Fibroblast of pulmonary artery (primary cell): ENCODE data around the gene ITPR2.

ENCODE experiments used
- DNase-seq: peaks from one replicate; pipeline ENCODE4 v3.0.0-alpha.2; 2010; ENCODE audit warnings: low read depth
- H3K4me3 ChIP-seq: replicated peaks from 2 replicates; pipeline ENCODE4 v1.5.1; 2011; ENCODE audit warnings: low read depth, mild to moderate bottlenecking, control low read depth, low read length, moderate library complexity
- CTCF ChIP-seq: IDR thresholded peaks from 2 replicates; pipeline ENCODE4 v1.5.1; 2011; ENCODE audit warnings: mild to moderate bottlenecking, control low read depth, low read length, inconsistent platforms; ENCODE audit errors: missing control alignments

The ITPR2 gene

GRCh38 chr12:26548227-26548626, 284.8 kb downstream of the ITPR2 start:
- no peak for DNase-seq
- no peak overlapping the region for H3K4me3 ChIP-seq
- TF ChIP-seq CTCF, result no peak

GRCh38 chr12:26546535-26547314, 286.3 kb downstream of the ITPR2 start:
- no peak overlapping the region for H3K4me3 ChIP-seq
- no peak for TF ChIP-seq CTCF
- DNase-seq, result no peak

DNA sequence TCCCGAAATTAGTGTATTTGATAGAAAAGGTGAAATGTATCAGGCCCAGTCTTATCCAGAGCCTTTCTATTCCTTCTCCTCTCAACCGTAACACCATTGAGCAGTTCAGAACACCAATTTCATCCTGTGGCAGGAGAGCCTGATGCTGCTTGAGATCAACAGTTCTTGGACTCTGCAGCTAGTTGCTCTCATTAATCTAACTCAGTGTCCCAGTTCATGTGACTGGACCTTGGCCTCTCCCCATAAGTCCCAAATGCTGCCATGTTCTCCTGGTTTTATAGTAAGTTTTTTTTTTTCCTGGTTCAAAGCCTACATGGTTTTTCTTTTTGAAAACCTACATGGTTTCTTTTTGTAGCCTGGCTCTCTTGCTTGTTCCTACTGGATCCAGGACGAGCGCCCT, 293.9 kb downstream of the ITPR2 start:
- no peak overlapping the region for H3K4me3 ChIP-seq
- no peak for TF ChIP-seq CTCF
- no peak for DNase-seq

DNA sequence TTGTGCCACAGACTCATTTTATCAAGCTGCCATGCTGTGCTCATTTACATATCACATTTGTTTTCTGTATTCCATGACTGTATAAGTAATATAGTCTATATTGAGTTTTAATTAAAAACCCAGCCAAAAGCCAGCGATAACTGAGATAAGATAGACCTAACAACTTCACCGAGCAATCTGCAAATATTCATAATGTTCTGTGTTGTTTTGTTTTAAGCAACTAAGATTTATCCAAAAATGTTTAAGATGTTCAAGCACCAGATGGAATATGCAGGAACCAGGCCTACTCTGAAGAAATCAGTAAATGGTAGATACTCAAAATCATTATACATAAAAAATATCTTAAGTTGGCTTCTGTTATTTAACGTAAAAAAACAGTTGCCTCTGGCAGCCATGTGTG, 295.3 kb downstream of the ITPR2 start:
- H3K4me3 ChIP-seq, result no peak overlapping the region
- TF ChIP-seq CTCF, result no peak
- no peak for DNase-seq

GRCh38 chr12:26537126-26537525, 295.9 kb downstream of the ITPR2 start:
- DNase-seq, result no peak
- no peak overlapping the region for H3K4me3 ChIP-seq
- no peak for TF ChIP-seq CTCF

GRCh38 chr12:26535826-26536225, 297.2 kb downstream of the ITPR2 start:
- H3K4me3 ChIP-seq, result no peak overlapping the region

More at GRCh38 chr12:26535826-26536225, 297.2 kb downstream of the ITPR2 start:
- TF ChIP-seq CTCF, result no peak
- no peak for DNase-seq
